Mesodermal cell (in vitro differentiated cells): Measurements from ENCODE around the gene SLC22A15.
"Not testable (repeated sequence)": the region's sequence is repeated elsewhere in the genome, so short reads cannot be mapped to it uniquely, and the experiment has no call there.

ENCODE experiments used
- H3K27ac ChIP-seq: 2 replicates; pipeline ENCODE4 v1.7.0; 2013; ENCODE audit warnings: mild to moderate bottlenecking, low read depth, low read length, moderate library complexity; ENCODE audit not compliant: severe bottlenecking
- H3K36me3 ChIP-seq: 2 replicates; pipeline ENCODE4 v1.7.1; 2013; ENCODE audit warnings: mild to moderate bottlenecking, low read length, moderate library complexity; ENCODE audit not compliant: control insufficient read depth, insufficient read depth
- H3K4me1 ChIP-seq: one replicate; pipeline ENCODE4 v1.7.1; 2013; ENCODE audit warnings: mild to moderate bottlenecking, low read length; ENCODE audit not compliant: insufficient read depth, control insufficient read depth, poor library complexity, severe bottlenecking
- H3K4me3 ChIP-seq: 2 replicates; pipeline ENCODE4 v1.7.0; 2013; ENCODE audit warnings: low read length, control low read depth, mild to moderate bottlenecking; ENCODE audit not compliant: insufficient read depth, poor library complexity, severe bottlenecking; ENCODE audit errors: extremely low read depth
- H3K9me3 ChIP-seq: 2 replicates; pipeline ENCODE4 v1.7.1; 2013; ENCODE audit warnings: mild to moderate bottlenecking, low read length, moderate library complexity; ENCODE audit not compliant: control insufficient read depth
- WGBS, 2 experiments: methylation state at CpG; one replicate each; pipeline ENCODE4 v1.1.5; 2013; ENCODE audit warnings: missing lambda C conversion rate in 2 of 2; ENCODE audit not compliant: insufficient coverage in 2 of 2; 5-methylcytosine and 5-hydroxymethylcytosine counted together

SLC22A15 gene

DNA sequence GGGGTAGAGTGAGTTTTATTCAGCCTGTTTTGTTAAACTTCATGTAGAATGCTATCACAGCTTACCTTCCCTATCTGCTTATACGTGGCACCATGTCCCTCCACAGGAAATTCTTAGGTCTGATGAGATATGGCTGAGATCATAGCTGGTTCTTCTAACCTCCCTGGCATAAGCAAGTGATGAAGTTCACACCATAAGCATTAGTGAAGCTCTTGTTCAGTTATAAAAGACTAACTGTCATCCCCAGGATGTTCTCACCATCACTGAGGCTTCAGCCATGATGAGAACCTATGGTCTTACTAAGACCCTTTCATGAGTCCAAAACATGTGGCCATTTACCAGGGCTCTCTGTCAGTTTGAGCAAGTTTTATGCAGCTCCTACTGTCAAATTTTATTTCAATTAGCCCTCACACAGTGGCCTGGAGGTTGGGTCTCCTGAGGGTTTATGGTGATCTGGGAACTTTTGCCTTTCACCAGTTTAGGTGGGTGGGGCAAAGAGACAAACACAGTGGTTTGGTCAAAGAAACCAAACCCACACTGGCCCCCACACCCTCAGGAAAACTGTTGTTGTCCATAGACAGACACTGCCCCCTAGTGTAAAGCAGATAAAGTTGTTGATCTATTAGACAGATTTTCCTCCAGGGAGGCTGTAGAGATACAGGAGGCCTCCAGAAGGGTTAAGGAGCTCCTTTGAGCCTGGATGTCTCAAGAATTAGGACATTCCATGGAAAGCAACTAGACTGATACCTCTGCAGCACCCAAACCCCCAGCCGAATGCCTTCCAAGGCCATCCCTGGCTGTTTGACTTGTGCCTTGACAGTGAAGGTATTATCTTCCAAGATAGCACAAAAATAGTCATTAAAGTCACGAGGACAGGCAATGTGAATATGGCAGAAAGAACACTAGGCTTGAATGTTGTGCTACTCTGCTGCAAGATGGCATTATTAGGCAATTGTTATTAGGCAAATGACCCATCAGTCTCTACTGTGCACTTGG lies 5.0 kb downstream of the SLC22A15 start:
- H3K4me1 ChIP-seq = peaks cover 3% of the 10 kb centered on the region
- WGBS, 2 experiments = 55 to 100% methylated on average over 1 to 2 of the region's 3 CpGs
- no peak overlapping the region for H3K27ac ChIP-seq
- H3K4me3 ChIP-seq = no peak overlapping the region
- H3K36me3 ChIP-seq = no peaks in the 10 kb centered on the region
- H3K9me3 ChIP-seq = no peaks in the 10 kb centered on the region

DNA sequence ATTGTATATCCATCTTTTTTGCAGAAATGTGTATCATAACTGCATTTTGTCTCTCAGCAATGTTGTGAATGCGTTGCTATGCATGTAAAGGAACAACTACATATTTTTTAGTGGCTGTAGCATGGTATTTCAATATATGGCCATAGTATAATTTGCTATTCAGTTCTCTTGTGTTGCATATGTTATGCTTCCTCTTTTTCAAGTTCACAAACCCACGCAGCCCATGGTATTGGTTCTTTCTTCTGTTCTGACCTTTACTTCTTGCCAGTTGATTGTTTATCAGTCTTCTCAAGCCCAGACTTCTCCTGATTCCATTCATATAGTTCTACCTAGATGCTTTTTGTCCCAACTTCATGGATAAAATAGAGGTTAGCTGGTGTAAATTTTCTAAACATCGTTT lies 6.1 kb downstream of the SLC22A15 start:
- H3K36me3 ChIP-seq = no peaks in the 10 kb centered on the region
- no peak overlapping the region for H3K27ac ChIP-seq
- H3K9me3 ChIP-seq = no peaks in the 10 kb centered on the region
- peaks cover 3% of the 10 kb centered on the region for H3K4me1 ChIP-seq
- 88% methylated on average over 1 of the region's 3 CpGs; no CpG with 5 or more reads in 1 of the 2 experiments for WGBS, 2 experiments
- H3K4me3 ChIP-seq = no peak overlapping the region

DNA sequence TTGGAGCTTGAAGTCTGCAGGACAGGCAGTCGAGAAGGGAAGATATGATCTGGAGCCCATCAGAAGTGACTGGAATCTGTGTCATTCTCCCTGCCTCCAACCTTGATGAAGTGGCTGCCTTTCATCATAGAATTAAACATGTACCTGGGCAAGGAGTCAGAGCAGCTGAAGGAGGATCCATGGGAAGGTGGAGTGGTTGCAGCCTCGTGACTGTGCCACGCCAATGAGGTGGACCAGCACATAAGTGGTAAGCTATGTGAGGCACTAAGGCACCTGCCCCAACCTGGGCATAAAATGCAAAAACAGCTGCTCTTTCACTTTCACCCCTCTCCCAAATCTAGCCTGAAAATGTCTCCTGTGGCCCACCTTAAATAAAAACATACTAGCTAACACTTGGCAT lies 7.3 kb downstream of the SLC22A15 start:
- WGBS, 2 experiments = 96 to 100% methylated on average over 2 to 3 of the region's 3 CpGs
- H3K36me3 ChIP-seq = no peaks in the 10 kb centered on the region
- H3K4me1 ChIP-seq = peaks cover 3% of the 10 kb centered on the region
- H3K4me3 ChIP-seq = no peak overlapping the region
- no peaks in the 10 kb centered on the region for H3K9me3 ChIP-seq
- no peak overlapping the region for H3K27ac ChIP-seq

DNA sequence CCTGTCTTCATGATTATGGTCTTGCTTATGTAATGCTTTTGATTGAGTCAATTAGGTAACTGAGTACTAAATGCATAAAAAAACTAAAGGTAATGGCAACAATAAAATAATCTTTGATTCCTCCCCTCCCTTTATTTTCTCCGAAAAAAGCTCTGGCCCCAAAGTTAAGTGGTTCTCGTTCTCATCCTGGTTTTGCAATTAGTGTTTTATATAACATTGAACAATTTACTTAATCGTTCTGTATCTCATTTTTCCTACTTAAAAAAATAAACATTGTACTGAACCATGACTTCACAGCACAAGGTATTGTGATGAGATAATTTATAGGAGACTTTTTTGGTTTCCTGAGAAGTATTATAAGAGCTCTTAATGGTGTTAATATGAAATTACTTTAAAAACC lies 11.3 kb downstream of the SLC22A15 start:
- no CpG with 5 or more reads among the region's 3 CpGs for WGBS, 2 experiments
- Histone ChIP-seq H3K4me3 (no peak overlapping the region), H3K4me1 (no peaks in the 10 kb centered on the region), H3K36me3 (no peaks in the 10 kb centered on the region), H3K27ac (no peak overlapping the region), H3K9me3 (no peaks in the 10 kb centered on the region)

DNA sequence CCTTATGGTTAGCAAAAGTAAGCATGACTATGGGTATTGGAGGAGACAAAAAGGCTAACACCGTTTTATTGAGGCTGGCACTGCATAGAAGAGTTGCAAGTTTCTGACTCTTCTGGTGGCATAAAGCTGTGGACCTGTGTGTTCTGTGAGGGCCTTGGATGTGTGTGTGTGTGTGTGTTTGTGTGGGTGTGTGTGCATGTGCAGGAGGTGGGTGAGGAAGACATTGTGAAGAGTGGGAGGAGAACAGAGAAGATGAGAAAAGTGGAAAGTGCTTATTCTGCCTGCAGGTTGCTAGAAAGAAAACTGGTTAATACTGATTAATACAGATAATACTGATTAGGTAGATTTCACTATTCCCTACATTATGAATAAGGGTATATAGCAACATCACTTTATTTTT lies 12.6 kb downstream of the SLC22A15 start:
- WGBS, 2 experiments = 82 to 100% methylated on average over 1 of the region's 1 CpG
- H3K27ac ChIP-seq = no peak overlapping the region
- no peak overlapping the region for H3K4me3 ChIP-seq
- no peaks in the 10 kb centered on the region for H3K4me1 ChIP-seq
- H3K9me3 ChIP-seq = no peaks in the 10 kb centered on the region
- no peaks in the 10 kb centered on the region for H3K36me3 ChIP-seq

DNA sequence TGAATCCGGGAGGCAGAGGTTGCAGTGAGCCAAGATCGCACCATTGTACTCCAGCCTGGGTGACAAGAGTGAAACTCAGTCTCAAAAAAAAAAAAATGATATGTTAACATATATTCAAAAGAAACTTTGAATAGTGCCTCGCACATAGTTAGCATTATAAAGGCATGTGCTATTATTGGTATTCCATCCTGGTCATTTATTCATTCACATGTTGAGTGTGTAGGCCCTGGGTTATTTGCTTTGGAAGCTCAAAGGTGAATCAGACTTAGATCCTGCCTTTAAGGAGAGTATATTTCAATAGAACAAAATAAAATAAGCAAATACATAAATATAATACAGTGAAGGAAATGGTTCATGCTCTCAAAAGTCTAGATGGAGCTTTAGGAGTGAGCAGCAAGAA lies 13.4 kb downstream of the SLC22A15 start:
- Histone ChIP-seq H3K4me3 (no peak overlapping the region), H3K4me1 (no peaks in the 10 kb centered on the region), H3K27ac (no peak overlapping the region), H3K36me3 (no peaks in the 10 kb centered on the region), H3K9me3 (no peaks in the 10 kb centered on the region)
- 83 to 100% methylated on average over 1 of the region's 3 CpGs for WGBS, 2 experiments

DNA sequence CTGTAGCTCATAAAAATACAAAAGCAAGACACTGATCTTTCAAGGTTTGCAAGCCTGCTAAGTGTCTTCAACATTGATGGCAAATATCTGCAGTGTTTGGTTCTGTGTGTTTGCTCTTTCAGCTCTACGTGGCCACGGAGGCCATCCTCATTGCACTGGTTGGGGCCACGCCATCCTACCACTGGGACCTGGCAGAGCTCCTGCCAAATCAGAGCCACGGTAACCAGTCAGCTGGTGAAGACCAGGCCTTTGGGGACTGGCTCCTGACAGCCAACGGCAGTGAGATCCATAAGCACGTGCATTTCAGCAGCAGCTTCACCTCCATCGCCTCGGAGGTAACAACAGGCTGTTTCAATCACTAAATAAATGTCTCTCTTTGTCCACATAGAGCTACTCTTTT lies 15.6 kb downstream of the SLC22A15 start:
- Histone ChIP-seq H3K36me3 (no peaks in the 10 kb centered on the region), H3K27ac (no peak overlapping the region), H3K4me1 (no peaks in the 10 kb centered on the region), H3K9me3 (peaks cover 2% of the 10 kb centered on the region), H3K4me3 (no peak overlapping the region)
- WGBS, 2 experiments = 92 to 97% methylated on average over 8 of the region's 8 CpGs

DNA sequence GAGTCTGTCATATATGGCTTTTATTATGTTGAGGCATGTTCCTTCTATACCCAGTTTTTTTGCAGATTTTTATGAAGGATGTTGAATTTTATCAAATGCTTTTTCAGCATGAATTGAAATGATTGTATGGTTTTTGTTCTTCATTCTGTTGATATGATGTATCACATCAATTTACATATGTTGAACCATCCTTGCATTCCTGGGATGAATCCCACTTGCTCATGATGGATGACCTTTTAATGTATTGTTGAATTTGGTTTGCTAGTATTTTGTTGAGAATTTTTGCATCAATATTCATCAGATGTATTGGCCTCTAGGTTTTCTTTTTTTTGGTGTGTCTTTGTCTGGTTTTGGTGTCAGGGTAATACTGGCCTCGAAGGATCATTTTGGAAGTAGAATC lies 21.6 kb downstream of the SLC22A15 start:
- WGBS, 2 experiments = 100% methylated on average over 1 of the region's 1 CpG; no CpG with 5 or more reads in 1 of the 2 experiments
- peaks cover 13% of the 10 kb centered on the region for H3K9me3 ChIP-seq
- H3K27ac ChIP-seq, H3K4me1 ChIP-seq, H3K4me3 ChIP-seq, H3K36me3 ChIP-seq: not testable (repeated sequence)

DNA sequence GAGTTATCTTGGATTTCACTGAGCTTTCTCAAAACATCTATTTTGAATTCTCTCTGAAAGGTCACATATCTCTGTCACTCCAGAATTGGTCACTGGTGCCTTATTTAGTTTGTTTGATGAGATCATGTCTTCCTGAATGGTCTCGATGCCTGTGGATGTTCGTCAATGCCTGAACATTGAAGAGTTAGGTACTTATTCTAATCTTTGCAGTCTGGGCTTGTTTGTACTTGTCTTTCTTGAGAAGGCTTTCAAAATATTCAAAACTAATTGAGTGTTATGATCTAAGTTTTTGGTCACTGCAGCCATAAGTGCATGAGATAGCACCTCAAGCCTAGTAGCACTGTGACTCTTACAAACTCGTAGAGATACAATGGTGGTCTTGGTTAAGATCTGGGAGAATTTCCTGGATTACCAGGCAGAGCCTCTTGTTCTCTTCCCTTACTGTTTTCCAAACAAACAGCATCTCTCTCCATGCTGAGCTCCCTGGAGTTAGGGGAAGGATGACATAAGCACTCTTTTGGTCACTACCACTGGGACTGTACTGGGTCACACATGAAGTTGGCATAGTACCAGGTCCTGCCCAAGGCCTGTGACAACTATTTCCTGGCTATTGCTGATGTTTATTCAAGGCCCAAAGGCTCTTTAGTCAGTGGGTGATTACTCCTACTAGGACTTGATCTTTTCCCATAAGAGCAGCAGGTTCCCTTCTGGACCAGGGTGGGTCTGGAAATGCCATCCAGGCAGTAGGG lies 25.6 kb downstream of the SLC22A15 start:
- WGBS, 2 experiments = 80 to 93% methylated on average over 2 to 3 of the region's 3 CpGs
- H3K4me3 ChIP-seq = no peak overlapping the region

DNA sequence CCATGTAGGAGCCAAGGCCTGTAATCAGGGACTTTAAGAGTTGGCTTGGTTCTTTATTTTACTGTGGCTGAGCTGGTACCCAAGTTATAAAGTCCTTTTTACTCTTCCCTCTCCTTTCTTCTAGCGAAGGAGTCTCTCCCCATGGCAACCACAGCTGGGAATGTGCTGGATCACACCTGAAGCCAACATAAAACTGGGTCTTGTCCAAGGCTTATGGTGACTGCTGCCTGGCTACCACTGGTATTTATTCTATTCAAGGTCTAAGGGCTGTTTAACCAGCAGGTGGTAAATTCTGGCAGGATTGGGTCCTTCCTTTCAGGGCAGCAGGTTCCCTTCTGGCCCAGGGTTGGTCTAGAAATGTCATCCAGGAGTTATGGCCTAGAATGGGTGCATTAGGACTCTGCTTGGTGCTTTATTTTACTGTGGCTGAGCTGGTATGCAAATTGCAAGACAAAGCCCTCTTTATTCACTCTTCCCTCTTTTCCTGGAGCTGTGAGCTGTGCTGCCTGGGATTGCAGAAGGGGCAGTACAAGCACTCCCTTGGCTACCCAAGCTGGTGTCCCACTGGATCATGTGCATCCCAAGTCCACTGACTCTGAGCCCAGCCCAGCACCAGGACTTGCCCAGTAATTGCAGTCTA lies 26.6 kb downstream of the SLC22A15 start:
- WGBS, 2 experiments = 80% methylated on average over 1 of the region's 1 CpG; no CpG with 5 or more reads in 1 of the 2 experiments
- Histone ChIP-seq H3K27ac (no peak overlapping the region), H3K4me3 (no peak overlapping the region), H3K9me3 (peaks cover 4% of the 10 kb centered on the region), H3K4me1 (no peaks in the 10 kb centered on the region), H3K36me3 (no peaks in the 10 kb centered on the region)

More for the DNA sequence above, 25.6 kb downstream of the SLC22A15 start:
- no peaks in the 10 kb centered on the region for H3K36me3 ChIP-seq
- no peak overlapping the region for H3K27ac ChIP-seq
- H3K9me3 ChIP-seq = peaks cover 11% of the 10 kb centered on the region
- H3K4me1 ChIP-seq = no peaks in the 10 kb centered on the region
